Stimulated activated naive CD4-positive, alpha-beta T cell (primary cell): ENCODE data around the gene DLG2.
"Not testable (repeated sequence)": the region's sequence is repeated elsewhere in the genome, so short reads cannot be mapped to it uniquely, and the experiment has no call there.

ENCODE experiments used
- DNase-seq, 6 experiments: peaks; one replicate each; lab custom pipeline; 2025; lab: John Stamatoyannopoulos, UW

Gene DLG2

GRCh38 chr11:85627332-85627997, at the start of gene DLG2:
TSS of gene DLG2 (minus strand) at chr11:85627344.
- DNase-seq = peak in 3 of 6 experiments; percentile 30 to 71 (median 43)

- no peak for DNase-seq
Observed at GRCh38 chr11:85673393-85673792, 46.2 kb upstream of the DLG2 start.

- DNase-seq = no peak
Observed at GRCh38 chr11:85672105-85672902, 45.2 kb upstream of the DLG2 start.

- DNase-seq = not testable (repeated sequence)
Observed at GRCh38 chr11:85670949-85671663, 44.0 kb upstream of the DLG2 start.

- DNase-seq = no peak
Observed at GRCh38 chr11:85668157-85668556, 41.0 kb upstream of the DLG2 start.

GRCh38 chr11:85666687-85667086, 39.5 kb upstream of the DLG2 start:
- no peak for DNase-seq

- DNase-seq = no peak
Observed at GRCh38 chr11:85665733-85666132, 38.6 kb upstream of the DLG2 start.

GRCh38 chr11:85664615-85665481, 37.7 kb upstream of the DLG2 start, which contains the start of gene CREBZF:
TSS of gene CREBZF (minus strand) at chr11:85665129. CDS start at chr11:85664875, 254 bp downstream.
- DNase-seq = peak; percentile 82 to 92 (median 86)

GRCh38 chr11:85663753-85664614, 36.8 kb upstream of the DLG2 start:
- DNase-seq = peak; percentile 82 to 90 (median 87)

GRCh38 chr11:85663080-85663752, 36.1 kb upstream of the DLG2 start:
- peak in 1 of 6 experiments; percentile 26 for DNase-seq

- DNase-seq = no peak
Observed at GRCh38 chr11:85661972-85662664, 35.0 kb upstream of the DLG2 start.

GRCh38 chr11:85658180-85658579, 31.0 kb upstream of the DLG2 start:
- DNase-seq = no peak

GRCh38 chr11:85656777-85657176, 29.6 kb upstream of the DLG2 start:
- no peak for DNase-seq

GRCh38 chr11:85654343-85654742, 27.2 kb upstream of the DLG2 start:
- DNase-seq = not testable (repeated sequence)

- DNase-seq = no peak
Observed at GRCh38 chr11:85652786-85653447, 25.8 kb upstream of the DLG2 start.

GRCh38 chr11:85651118-85651517, 24.0 kb upstream of the DLG2 start:
- no peak for DNase-seq

GRCh38 chr11:85647604-85648299, 20.6 kb upstream of the DLG2 start, which contains the start of gene TMEM126A:
TSS of gene TMEM126A (plus strand) at chr11:85647967. CDS start at chr11:85650256, 2,289 bp downstream.
- DNase-seq = peak; percentile 83 to 89 (median 86)

- DNase-seq = no peak
Observed at GRCh38 chr11:85647078-85647477, 19.9 kb upstream of the DLG2 start.
